Measurements from ENCODE around the gene NOTUM. TPM values are rescaled to one million over a fixed set of nuclear protein-coding genes. Genes with fewer than 3 reads are reported as not detected.

Gene NOTUM
- total and polyA plus RNA-seq, 9 of the 15 experiments (the other 6 are each of a cell fraction or from before 2014, with no cell fraction given) = 0.03 to 14.0 (median 4.1) TPM

GRCh38 chr17:81983639-81984373, 22.8 kb upstream of the NOTUM start:
- ChIA-PET CTCF (ENCODE audit: low intra/inter-chr PET ratio) (no interaction called here), POLR2A (no interaction called here)
- Histone ChIP-seq H2AFZ (ENCODE audit: low read depth, low read length) (no peak overlapping the region), H3K4me2 (ENCODE audit: insufficient read depth, low read length) (no peak overlapping the region), H3K4me3 (no peak overlapping the region), H3K27ac (ENCODE audit: extremely low read depth, low read depth, low read length) (no peak overlapping the region), H3K9ac (ENCODE audit: insufficient read depth in 1 of 2, low read depth in 2 of 2, low read length in 2 of 2) (0 out of 4 replicates have a peak overlapping the region, but pooled peaks of 1 of the 2 experiments have one; percentile 7), H3K36me3 (ENCODE audit: control insufficient read depth, insufficient read depth, low read length) (peaks cover 44% of the 10 kb centered on the region; the same call in 2 of the 3 replicates), H4K20me1 (replicated peaks; ENCODE audit: control insufficient read depth, insufficient read depth, low read length) (no peaks in the 10 kb centered on the region), H3K79me2 (ENCODE audit: control insufficient read depth, insufficient read depth, low read length) (no peaks in the 10 kb centered on the region; the same call in 2 of the 3 replicates), H3K4me1 (replicated peaks in 1 of 2; ENCODE audit: control insufficient read depth in 2 of 2, insufficient read depth in 2 of 2, low read length in 2 of 2) (peaks cover 10 to 22% of the 10 kb centered on the region in 2 experiments; a peak in 4 of 5 replicates), H3K9me1 (ENCODE audit: control insufficient read depth, insufficient read depth, low read length) (no peaks in the 10 kb centered on the region), H3K27me3 (ENCODE audit: control insufficient read depth in 2 of 2, insufficient read depth in 2 of 2, low read length in 2 of 2) (no peaks in the 10 kb centered on the region), H3K9me3 (replicated peaks; ENCODE audit: control insufficient read depth, insufficient read depth, low read depth, low read length) (no peaks in the 10 kb centered on the region)
- TF ChIP-seq FOXK1 (CRISPR knock-in tag; IDR thresholded peaks at IDR 0.05; ENCODE audit: borderline replicate concordance) (no peak), E2F3 (CRISPR knock-in tag; IDR thresholded peaks at IDR 0.05) (no peak), ILF3 (IDR thresholded peaks at IDR 0.05; ENCODE audit: borderline replicate concordance) (no peak), ZFP1 (CRISPR knock-in tag; IDR thresholded peaks at IDR 0.05) (no peak), SMARCA4 (IDR thresholded peaks at IDR 0.05) (no peak), ATF7 (IDR thresholded peaks at IDR 0.05) (no peak), ATF2 (CRISPR knock-in tag; IDR thresholded peaks at IDR 0.05) (no peak), SRSF3 (IDR thresholded peaks at IDR 0.05; ENCODE audit: insufficient read depth, low read length) (no peak)
- TF ChIP-seq, protein P1, sequence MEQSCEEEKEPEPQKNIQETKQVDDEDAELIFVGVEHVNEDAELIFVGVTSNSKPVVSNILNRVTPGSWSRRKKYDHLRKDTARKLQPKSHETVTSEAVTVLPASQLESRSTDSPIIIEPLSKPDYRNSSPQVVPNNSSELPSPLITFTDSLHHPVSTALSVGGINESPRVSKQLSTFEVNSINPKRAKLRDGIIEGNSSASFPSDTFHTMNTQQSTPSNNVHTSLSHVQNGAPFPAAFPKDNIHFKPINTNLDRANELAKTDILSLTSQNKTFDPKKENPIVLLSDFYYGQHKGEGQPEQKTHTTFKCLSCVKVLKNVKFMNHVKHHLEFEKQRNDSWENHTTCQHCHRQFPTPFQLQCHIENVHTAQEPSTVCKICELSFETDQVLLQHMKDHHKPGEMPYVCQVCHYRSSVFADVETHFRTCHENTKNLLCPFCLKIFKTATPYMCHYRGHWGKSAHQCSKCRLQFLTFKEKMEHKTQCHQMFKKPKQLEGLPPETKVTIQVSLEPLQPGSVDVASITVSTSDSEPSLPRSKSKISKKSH (CRISPR knock-in tag; IDR thresholded peaks at IDR 0.05) = no peak
- TF ChIP-seq, protein P2, sequence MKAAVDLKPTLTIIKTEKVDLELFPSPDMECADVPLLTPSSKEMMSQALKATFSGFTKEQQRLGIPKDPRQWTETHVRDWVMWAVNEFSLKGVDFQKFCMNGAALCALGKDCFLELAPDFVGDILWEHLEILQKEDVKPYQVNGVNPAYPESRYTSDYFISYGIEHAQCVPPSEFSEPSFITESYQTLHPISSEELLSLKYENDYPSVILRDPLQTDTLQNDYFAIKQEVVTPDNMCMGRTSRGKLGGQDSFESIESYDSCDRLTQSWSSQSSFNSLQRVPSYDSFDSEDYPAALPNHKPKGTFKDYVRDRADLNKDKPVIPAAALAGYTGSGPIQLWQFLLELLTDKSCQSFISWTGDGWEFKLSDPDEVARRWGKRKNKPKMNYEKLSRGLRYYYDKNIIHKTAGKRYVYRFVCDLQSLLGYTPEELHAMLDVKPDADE (conservative IDR thresholded peaks at IDR 0.05; ENCODE audit: control insufficient read depth, low read depth, low read length) = no peak
- DNase-seq (ENCODE audit: extremely low read depth in 1 of 4, low spot score in 3 of 4) = no peak
- in situ Hi-C loops (cut with MboI) = no loop called here
- ATAC-seq = no peak
- BruUV-seq (replicated peaks) = no TSS peak
- intact Hi-C loops (cut with micrococcal nuclease) = no loop called here
- 93% methylated on average over 20 of the region's 26 CpGs for WGBS (ENCODE audit: insufficient coverage, low coverage, missing lambda C conversion rate)
- no peak for FAIRE-seq
